SU-DHL-6 (cell line): Measurements from ENCODE around the gene MARCHF11.

Experiments used
- H2AFZ ChIP-seq: fragments of 200-600 bp; sonication (generic); 2 replicates; pipeline ENCODE4 v1.6.1; 2014; ENCODE audit warnings: low read depth, mild to moderate bottlenecking, moderate library complexity, mixed read lengths, antibody characterized with exemption, low read length; ENCODE audit not compliant: severe bottlenecking
- H3F3A ChIP-seq: fragments of 200-600 bp; shearing (Covaris generic); 2 replicates; pipeline ENCODE4 v1.6.0; 2016; ENCODE audit warnings: antibody characterized with exemption, mild to moderate bottlenecking; ENCODE audit not compliant: insufficient read depth
- H3K27ac ChIP-seq: fragments of 200-600 bp; sonication (generic); 2 replicates; pipeline ENCODE4 v1.5.1; 2016; ENCODE audit warnings: low read depth, mild to moderate bottlenecking, low read length, moderate library complexity, mixed read lengths
- H3K27me3 ChIP-seq: fragments of 200-600 bp; sonication (generic), shearing (Covaris generic); 2 replicates; pipeline ENCODE4 v1.6.0; 2014; ENCODE audit warnings: mild to moderate bottlenecking, low read length
- H3K36me3 ChIP-seq: fragments of 200-600 bp; sonication (generic); 2 replicates; pipeline ENCODE4 v1.6.1; 2014; ENCODE audit warnings: mild to moderate bottlenecking, low read length, mixed read lengths
- H3K4me2 ChIP-seq: fragments of 300-600, 200-600 bp; shearing (Covaris generic), sonication (generic); 2 replicates; pipeline ENCODE4 v1.6.0; 2014; ENCODE audit warnings: low read length, low read depth, mild to moderate bottlenecking; ENCODE audit not compliant: poor library complexity, severe bottlenecking
- H3K4me3 ChIP-seq: fragments of 200-600 bp; sonication (generic); 2 replicates; pipeline ENCODE4 v1.5.1; 2014; ENCODE audit warnings: antibody characterized with exemption, low read length, mild to moderate bottlenecking, mixed read lengths; ENCODE audit not compliant: insufficient read depth, poor library complexity, severe bottlenecking
- H3K79me2 ChIP-seq: fragments of 200-600 bp; sonication (generic); 2 replicates; pipeline ENCODE4 v1.6.1; 2014; ENCODE audit warnings: mild to moderate bottlenecking, low read length, moderate library complexity; ENCODE audit not compliant: insufficient read depth
- H3K9ac ChIP-seq: fragments of 200-600 bp; sonication (generic); 2 replicates; pipeline ENCODE4 v1.7.0; 2014; ENCODE audit warnings: mild to moderate bottlenecking, low read length
- H3K9me2 ChIP-seq: fragments of 200-600 bp; sonication (generic); replicated peaks from 2 replicates; pipeline ENCODE4 v1.6.1; 2014; ENCODE audit warnings: low read length; ENCODE audit not compliant: insufficient read depth
- H3K9me3 ChIP-seq: fragments of 200-600 bp; sonication (generic); 2 replicates; pipeline ENCODE4 v1.6.1; 2014; ENCODE audit warnings: low read length, mixed read lengths; ENCODE audit not compliant: insufficient read depth
- H4K20me1 ChIP-seq: fragments of 200-600 bp; sonication (generic); 2 replicates; pipeline ENCODE4 v1.6.1; 2014; ENCODE audit warnings: low read depth, mild to moderate bottlenecking, antibody characterized with exemption, low read length, moderate library complexity, mixed read lengths
- EZH2phosphoT487 ChIP-seq: fragments of 200-600 bp; sonication (generic), shearing (Covaris generic); conservative IDR thresholded peaks from 2 replicates; pipeline ENCODE4 v1.6.1; 2018; ENCODE audit warnings: mild to moderate bottlenecking, antibody characterized with exemption, low read length, moderate library complexity, mixed read lengths
- TF ChIP-seq, protein P1 (sequence below): fragments of 200-600 bp; sonication (generic); IDR thresholded peaks from one replicate; pipeline ENCODE4 v1.5.1; 2017; ENCODE audit warnings: antibody characterized with exemption, mild to moderate bottlenecking, low read length, moderate library complexity; ENCODE audit not compliant: insufficient read depth, poor library complexity, severe bottlenecking

Gene MARCHF11

DNA sequence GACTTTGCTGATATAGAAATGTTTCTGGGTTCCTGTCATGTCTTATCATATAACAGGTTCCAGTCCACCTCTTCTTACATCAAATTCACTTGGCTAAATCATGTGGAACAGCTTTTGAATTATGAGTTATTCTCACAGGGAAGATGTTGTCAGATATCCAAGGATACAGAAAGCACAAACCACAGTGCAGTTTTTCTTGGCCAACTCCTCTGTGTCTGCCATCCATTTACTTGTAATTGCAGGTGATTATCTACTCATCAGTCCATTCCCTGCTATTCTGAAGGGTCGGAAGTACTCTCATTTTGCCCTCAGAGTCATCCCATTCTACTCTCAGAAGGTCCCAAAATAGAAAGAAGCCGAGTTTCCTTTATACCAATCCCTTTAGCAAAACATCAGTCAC lies 10.0 kb downstream of the MARCHF11 start:
- Histone ChIP-seq H3K9ac (no peak overlapping the region), H3K4me2 (no peak overlapping the region), H3K79me2 (no peaks in the 10 kb centered on the region), H2AFZ (no peak overlapping the region), H3K27ac (no peak overlapping the region), H3K36me3 (no peaks in the 10 kb centered on the region), H3K9me2 (no peaks in the 10 kb centered on the region), H3F3A (no peaks in the 10 kb centered on the region), H3K27me3 (no peaks in the 10 kb centered on the region), H3K9me3 (no peaks in the 10 kb centered on the region), H3K4me3 (no peak overlapping the region), H4K20me1 (no peaks in the 10 kb centered on the region)
- TF ChIP-seq, protein P1, sequence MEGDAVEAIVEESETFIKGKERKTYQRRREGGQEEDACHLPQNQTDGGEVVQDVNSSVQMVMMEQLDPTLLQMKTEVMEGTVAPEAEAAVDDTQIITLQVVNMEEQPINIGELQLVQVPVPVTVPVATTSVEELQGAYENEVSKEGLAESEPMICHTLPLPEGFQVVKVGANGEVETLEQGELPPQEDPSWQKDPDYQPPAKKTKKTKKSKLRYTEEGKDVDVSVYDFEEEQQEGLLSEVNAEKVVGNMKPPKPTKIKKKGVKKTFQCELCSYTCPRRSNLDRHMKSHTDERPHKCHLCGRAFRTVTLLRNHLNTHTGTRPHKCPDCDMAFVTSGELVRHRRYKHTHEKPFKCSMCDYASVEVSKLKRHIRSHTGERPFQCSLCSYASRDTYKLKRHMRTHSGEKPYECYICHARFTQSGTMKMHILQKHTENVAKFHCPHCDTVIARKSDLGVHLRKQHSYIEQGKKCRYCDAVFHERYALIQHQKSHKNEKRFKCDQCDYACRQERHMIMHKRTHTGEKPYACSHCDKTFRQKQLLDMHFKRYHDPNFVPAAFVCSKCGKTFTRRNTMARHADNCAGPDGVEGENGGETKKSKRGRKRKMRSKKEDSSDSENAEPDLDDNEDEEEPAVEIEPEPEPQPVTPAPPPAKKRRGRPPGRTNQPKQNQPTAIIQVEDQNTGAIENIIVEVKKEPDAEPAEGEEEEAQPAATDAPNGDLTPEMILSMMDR, result no peak
- no peak for TF ChIP-seq EZH2phosphoT487

DNA sequence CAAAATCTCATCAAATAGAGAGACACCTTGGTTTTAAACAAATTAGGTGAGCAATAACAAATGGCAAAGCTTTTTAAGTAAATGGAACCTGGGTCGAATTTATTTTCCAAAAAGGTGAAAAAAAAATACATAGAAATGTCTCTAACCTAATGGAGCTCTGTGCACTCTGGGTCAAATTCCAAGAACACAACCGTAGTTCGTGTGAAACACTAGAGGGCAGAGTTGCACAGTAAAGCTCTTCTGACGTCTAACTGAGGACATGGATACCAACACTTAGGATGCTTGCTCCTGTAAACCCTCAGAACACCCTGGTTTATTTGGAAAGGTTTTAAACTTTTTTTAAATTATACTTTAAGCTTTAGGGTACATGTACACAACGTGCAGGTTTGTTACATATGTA lies 18.9 kb downstream of the MARCHF11 start:
- Histone ChIP-seq H3K27ac (no peak overlapping the region), H3K9me2 (no peaks in the 10 kb centered on the region), H3K9me3 (no peaks in the 10 kb centered on the region), H3K79me2 (no peaks in the 10 kb centered on the region), H3F3A (no peaks in the 10 kb centered on the region), H2AFZ (no peak overlapping the region), H3K36me3 (no peaks in the 10 kb centered on the region), H4K20me1 (no peaks in the 10 kb centered on the region), H3K9ac (no peak overlapping the region), H3K4me2 (no peak overlapping the region), H3K27me3 (no peaks in the 10 kb centered on the region), H3K4me3 (no peak overlapping the region)
- TF ChIP-seq, protein P1, result peak; percentile 67
- TF ChIP-seq EZH2phosphoT487, result no peak

DNA sequence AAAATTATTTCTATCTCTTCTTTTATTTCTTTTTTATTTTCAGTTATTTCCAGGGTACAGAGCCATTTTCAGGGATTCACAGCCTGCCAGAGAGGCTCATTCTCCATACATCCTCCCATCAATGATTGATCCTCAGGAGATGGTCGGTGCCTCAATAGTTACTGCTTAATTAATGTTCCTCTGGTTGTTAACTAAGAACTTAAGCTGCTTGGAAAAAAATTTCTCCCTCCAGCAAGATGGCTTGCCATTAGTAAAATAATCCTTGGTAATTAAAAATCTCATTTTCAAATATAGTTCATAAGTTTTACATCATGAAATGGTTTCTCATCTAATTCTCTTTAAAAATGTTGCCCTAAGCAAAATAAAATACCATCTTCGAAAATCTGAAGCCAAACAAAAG lies 20.0 kb downstream of the MARCHF11 start:
- Histone ChIP-seq H3K9me3 (no peaks in the 10 kb centered on the region), H3K36me3 (no peaks in the 10 kb centered on the region), H2AFZ (no peak overlapping the region), H4K20me1 (no peaks in the 10 kb centered on the region), H3K4me2 (no peak overlapping the region), H3K4me3 (no peak overlapping the region), H3K9me2 (no peaks in the 10 kb centered on the region), H3F3A (no peaks in the 10 kb centered on the region), H3K27me3 (no peaks in the 10 kb centered on the region), H3K27ac (no peak overlapping the region), H3K9ac (no peak overlapping the region), H3K79me2 (no peaks in the 10 kb centered on the region)
- TF ChIP-seq EZH2phosphoT487, result no peak
- TF ChIP-seq, protein P1, result no peak

DNA sequence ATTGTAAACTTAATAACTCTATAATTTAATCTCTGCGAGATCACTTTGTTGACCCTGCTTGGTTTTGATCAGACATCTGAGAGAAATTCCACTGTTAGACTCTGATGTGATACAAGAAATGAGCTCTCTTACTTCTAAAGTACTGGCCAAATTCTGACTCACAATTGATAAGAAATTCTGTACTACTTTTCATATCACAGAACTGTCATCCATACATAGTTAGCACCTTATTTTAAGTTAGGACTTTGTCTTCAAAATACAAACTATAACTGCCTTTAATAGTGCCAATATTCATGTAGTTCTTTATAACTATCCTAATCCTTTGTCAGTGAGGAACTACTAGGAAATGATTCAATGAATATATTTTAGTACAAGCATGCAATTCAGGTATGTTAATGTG lies 23.4 kb downstream of the MARCHF11 start:
- Histone ChIP-seq H3K79me2 (no peaks in the 10 kb centered on the region), H3K4me3 (no peak overlapping the region), H3K27ac (no peak overlapping the region), H3K27me3 (no peaks in the 10 kb centered on the region), H3K36me3 (no peaks in the 10 kb centered on the region), H3K9me2 (no peaks in the 10 kb centered on the region), H3K9me3 (no peaks in the 10 kb centered on the region), H2AFZ (no peak overlapping the region), H4K20me1 (no peaks in the 10 kb centered on the region), H3K4me2 (no peak overlapping the region), H3F3A (no peaks in the 10 kb centered on the region), H3K9ac (no peak overlapping the region)
- TF ChIP-seq EZH2phosphoT487, result no peak
- TF ChIP-seq, protein P1, result no peak
